Muscle of arm (tissue), 12 donors: Measurements from ENCODE around the gene PIGV. TPM values are rescaled to one million over a fixed set of nuclear protein-coding genes. Genes with fewer than 3 reads are reported as not detected.
"Not testable (repeated sequence)": the region's sequence is repeated elsewhere in the genome, so short reads cannot be mapped to it uniquely, and the experiment has no call there.

Experiments
- DNase-seq: peaks from one replicate; pipeline ENCODE4 v3.0.0-alpha.2; 2013
- polyA plus RNA-seq, 12 donors: library from polyadenylated mRNA; unstranded; fragments of 120-200 nt; gene quantifications; one replicate each; pipeline ENCODE4 v1.2.1, GENCODE V29; 2013; ENCODE audit not compliant: insufficient read length in 12 of 12

The PIGV gene
- polyA plus RNA-seq, 12 donors: 6.5 to 27.1 (median 7.9) TPM; not detected in 1

DNA sequence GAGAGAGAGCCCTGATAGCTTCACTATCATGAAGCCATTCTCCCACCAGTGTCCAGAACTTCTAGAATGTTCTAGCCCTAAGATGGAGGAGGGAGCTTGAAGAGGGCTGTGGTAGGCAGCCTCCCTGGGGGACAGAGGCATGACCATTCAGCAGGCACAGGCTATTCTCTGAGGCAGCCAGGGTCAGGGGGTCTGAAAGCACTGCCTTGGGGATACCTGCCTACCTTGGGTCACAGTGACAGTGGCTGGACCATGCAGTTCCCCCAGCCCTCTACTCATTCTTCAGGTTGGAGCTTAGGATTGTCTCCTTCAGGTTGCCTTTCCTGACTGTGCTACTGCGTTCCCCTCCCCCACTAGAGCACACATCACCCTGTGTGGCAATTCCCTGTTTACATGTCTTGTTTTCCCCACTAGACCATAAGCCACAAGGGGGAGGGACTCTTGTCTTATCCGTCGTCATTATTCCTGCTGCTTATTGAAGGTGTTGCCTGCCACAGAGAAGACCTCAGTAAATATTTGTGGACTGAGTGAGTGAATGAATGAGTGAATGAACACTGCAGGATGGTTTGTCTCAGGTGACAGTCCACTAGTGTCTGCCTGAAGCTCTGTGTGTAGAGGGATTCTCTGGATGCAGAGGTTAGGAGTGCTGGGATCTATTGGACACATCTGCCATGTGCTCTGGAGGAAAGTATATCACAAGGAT lies 43.9 kb downstream of the PIGV start:
- no peak for DNase-seq

DNA sequence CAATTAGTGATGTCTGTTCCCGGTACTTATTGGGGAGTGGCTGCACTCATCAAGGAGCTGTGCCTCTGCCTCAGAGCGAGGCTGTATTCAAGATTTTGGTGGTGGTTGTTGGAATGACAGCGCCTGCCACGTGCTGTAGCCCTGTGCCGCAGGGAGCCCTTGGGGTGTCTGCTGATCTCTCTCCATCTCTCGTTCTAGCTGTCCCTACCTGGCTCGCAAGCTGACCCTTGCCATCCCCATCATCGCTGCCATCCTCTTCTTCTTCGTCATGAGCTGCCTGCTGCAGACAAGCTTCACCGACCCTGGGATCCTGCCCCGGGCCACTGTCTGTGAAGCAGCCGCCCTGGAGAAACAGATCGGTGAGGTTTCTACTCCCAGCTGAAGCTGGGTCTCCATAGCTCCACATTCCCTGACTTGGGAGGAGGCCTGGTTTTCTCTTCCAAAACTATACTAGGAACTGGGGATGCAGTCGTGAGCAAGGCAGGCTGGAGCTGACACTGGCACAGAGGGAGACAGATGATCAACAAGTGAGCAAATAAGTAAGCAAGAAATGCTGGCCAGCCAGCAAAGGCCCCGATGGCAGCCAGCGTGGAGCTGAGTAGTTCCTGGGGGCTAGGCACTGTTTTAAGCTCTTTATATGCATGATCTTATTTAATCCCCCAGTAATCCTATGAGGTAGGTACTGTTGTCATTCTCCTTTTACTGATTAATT lies 44.7 kb downstream of the PIGV start:
- no peak for DNase-seq

DNA sequence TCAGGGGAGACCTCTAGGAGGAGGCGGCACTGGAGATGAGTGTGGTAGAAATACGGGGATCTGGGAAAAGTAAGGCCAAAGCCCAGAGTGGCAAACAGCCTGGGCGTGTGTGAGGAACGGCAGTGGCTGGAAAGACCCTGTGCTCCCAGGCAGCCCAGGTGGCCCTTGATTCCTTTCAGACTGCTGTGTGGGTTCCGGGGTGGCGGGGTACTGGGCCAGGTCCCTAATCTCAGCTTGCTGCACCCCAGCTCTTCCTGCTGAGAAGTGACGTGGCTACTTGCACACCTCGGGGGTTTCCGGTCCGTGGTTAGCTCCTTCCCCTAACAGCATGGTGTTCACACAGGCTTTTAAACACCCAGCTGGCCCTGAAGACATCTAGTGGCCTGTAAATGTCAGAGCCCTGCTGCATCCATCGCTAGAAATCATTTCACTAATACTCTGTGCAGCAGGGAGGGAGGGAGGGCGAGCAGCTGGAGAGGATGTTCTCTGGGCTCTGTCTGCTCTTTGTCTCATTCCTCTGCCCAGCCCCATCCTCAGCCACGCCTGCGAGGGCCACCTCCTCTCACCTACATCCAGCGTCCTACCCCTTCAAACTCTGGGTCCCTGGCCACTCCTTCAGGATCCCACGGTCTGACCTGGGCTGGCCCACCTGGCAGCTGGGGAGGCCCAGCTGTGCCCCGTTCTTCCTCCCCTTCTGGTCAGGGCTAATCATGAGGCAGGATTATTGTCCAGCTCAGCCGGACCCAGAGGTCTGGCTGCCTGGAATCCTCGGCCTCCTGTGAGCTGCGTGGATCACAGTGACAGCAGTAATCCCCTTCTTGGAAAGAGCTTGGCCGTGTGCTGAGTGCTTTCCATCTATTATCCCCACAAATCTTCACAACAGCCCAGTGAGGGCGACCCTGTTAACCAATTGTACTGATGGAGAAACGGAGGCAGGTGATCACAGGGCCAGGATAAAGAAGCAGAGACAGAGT lies 46.0 kb downstream of the PIGV start:
- DNase-seq: no peak

GRCh38 chr1:26837665-26838064 lies 49.9 kb downstream of the PIGV start:
- not testable (repeated sequence) for DNase-seq

DNA sequence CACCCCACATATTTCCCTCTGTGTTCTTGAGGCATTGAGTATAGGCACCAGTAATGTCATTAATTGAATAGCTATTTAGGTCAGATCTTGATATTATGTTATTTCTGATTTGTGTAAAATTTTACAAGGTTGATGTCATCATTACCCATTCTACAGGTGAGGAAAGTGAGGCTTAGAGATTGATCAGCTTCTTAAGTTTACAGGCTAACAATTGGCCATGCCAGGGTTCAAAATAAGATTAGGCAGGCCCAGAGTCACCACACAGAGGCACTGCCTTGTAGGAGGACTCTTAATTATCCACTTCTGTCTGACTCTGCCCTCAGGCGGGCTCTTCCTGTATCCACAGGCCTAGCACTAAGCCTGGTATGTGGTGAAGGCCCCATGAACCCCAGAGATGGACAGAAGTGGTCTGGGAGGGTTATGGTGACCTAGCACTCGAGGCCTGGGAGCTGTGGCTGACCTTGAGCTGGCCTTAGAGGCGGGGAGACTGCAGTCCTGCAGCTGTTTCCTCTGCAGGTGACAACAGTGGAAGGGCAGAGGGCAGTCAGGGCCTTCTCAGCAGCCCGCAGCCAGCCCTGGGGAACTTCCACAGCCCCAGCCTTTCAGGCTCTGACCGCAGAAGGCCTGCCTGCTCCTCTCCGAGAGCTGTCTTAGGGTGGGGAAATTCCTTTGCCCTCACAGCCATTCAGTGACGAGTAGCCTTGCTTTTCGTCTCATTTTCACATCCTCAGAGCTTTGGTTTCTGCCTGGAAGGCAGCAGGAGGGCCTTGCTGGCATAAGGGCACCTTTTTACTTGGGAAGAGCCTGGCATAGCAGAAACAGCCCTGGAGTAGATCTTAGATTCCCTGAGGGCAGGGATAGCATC lies 51.0 kb downstream of the PIGV start:
- no peak for DNase-seq

GRCh38 chr1:26839339-26839722 lies 51.6 kb downstream of the PIGV start:
- DNase-seq: no peak

DNA sequence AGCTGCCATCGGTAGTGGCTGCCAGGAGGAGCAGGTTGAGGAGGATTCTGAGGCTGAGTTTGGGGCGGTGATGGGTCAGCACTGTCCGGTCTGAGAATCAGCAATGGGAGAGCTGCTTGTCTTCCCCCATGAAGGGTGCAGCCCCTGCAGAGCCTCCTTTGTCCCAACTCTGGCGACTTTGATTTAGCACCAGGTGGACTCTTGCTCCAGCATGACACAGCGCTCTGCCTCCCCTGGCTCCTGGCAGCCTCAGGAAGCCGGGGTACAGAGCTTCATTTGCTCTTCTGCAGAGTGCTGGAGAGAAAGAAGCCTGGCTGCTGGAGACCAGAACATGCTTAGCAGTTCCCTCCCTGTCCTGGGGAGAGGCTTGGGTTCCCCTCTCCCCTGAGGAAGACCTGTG lies 52.0 kb downstream of the PIGV start:
- DNase-seq: no peak

- no peak for DNase-seq
Observed at GRCh38 chr1:26844424-26845196, 56.9 kb downstream of the PIGV start.

GRCh38 chr1:26847826-26848225 lies 60.1 kb downstream of the PIGV start:
- not testable (repeated sequence) for DNase-seq

Other genes with a start within 250 kb of the PIGV start
- 100 to 1,000 TPM in 1 of 12 donors, 10 to 100 TPM in 10, not detected in 1; 38.3 to 154 (median 45.2) TPM for gene ARID1A, start 91.9 kb upstream of the PIGV start, polyA plus RNA-seq
- gene ZDHHC18, start 38.7 kb downstream of the PIGV start, polyA plus RNA-seq: 10 to 100 TPM in 11 of 12 donors, not detected in 1; 14.5 to 32.9 (median 18.0) TPM
- gene SFN, start 75.2 kb downstream of the PIGV start, polyA plus RNA-seq: 100 to 1,000 TPM in 1 of 12 donors, 10 to 100 TPM in 2, under 1 TPM in 5, not detected in 4; 0.15 to 110 (median 0.56) TPM
- gene GPN2, start 102.3 kb downstream of the PIGV start, polyA plus RNA-seq: 10 to 100 TPM in 10 of 12 donors, 1 to 10 TPM in 1, not detected in 1; 6.9 to 29.4 (median 19.3) TPM
- gene GPATCH3, start 112.5 kb downstream of the PIGV start, polyA plus RNA-seq: 10 to 100 TPM in 6 of 12 donors, 1 to 10 TPM in 5, not detected in 1; 7.4 to 12.3 (median 10.1) TPM
- gene NR0B2, start 126.0 kb downstream of the PIGV start, polyA plus RNA-seq: not detected
- gene NUDC, start 133.8 kb downstream of the PIGV start, polyA plus RNA-seq: 10 to 100 TPM in 11 of 12 donors, not detected in 1; 42.2 to 61.8 (median 53.1) TPM
- gene KDF1, start 172.5 kb downstream of the PIGV start, polyA plus RNA-seq: 1 to 10 TPM in 2 of 12 donors, under 1 TPM in 3, not detected in 7; 0.09 to 5.0 (median 0.70) TPM
- gene TRNP1, start 205.7 kb downstream of the PIGV start, polyA plus RNA-seq: 1 to 10 TPM in 8 of 12 donors, under 1 TPM in 2, not detected in 2; 0.62 to 5.3 (median 1.6) TPM
- gene TENT5B, start 224.9 kb downstream of the PIGV start, polyA plus RNA-seq: 1 to 10 TPM in 2 of 12 donors, under 1 TPM in 8, not detected in 2; 0.19 to 2.5 (median 0.40) TPM